ENCODE data around the gene TP53AIP1.

TP53AIP1 gene

GRCh38 chr11:128942817-128943427 is at the start of gene TP53AIP1:
Gene TP53AIP1, minus strand, starts transcription at chr11:128942871. Its CDS starts 5,053 bp downstream, at chr11:128937818.
- TF ChIP-seq CTCF (IDR thresholded peaks at IDR 0.05; ENCODE audit: low read depth, low read length, missing control alignments) = no peak
- in situ Hi-C loops (cut with HindIII; ENCODE audit: low pct_ligation_motif_present, low sequenced_read_pairs) = no loop called here
- no peak within 1 kb of the TSS for H3K27ac ChIP-seq
- H3K4me3 ChIP-seq (ENCODE audit: low read depth, low read length) = no peak within 1 kb of the TSS
- H3K36me3 ChIP-seq (replicated peaks) = no peaks in the 10 kb centered on the region
- no peaks in the 10 kb centered on the region for H3K27me3 ChIP-seq (replicated peaks)
- DNase-seq = no peak

GRCh38 chr11:128988242-128988970 is 45.7 kb upstream of the TP53AIP1 start:
- in situ Hi-C loops (cut with HindIII; ENCODE audit: low pct_ligation_motif_present, low sequenced_read_pairs) = no loop called here
- Histone ChIP-seq H3K27ac (no peak overlapping the region), H3K36me3 (replicated peaks) (no peaks in the 10 kb centered on the region), H3K4me3 (ENCODE audit: low read depth, low read length) (no peak overlapping the region), H3K27me3 (replicated peaks) (no peaks in the 10 kb centered on the region)
- TF ChIP-seq CTCF (IDR thresholded peaks at IDR 0.05; ENCODE audit: low read depth, low read length, missing control alignments) = no peak
- no peak for DNase-seq

- Histone ChIP-seq H3K27me3 (replicated peaks) (no peaks in the 10 kb centered on the region), H3K4me3 (ENCODE audit: low read depth, low read length) (no peak overlapping the region), H3K27ac (no peak overlapping the region), H3K36me3 (replicated peaks) (no peaks in the 10 kb centered on the region)
- no peak for TF ChIP-seq CTCF (IDR thresholded peaks at IDR 0.05; ENCODE audit: low read depth, low read length, missing control alignments)
- in situ Hi-C loops (cut with HindIII; ENCODE audit: low pct_ligation_motif_present, low sequenced_read_pairs) = no loop called here
- no peak for DNase-seq
Observed at GRCh38 chr11:128985880-128986279, 43.2 kb upstream of the TP53AIP1 start.

- no peaks in the 10 kb centered on the region for H3K36me3 ChIP-seq (replicated peaks)
- no peak for TF ChIP-seq CTCF (IDR thresholded peaks at IDR 0.05; ENCODE audit: low read depth, low read length, missing control alignments)
- DNase-seq = no peak
- in situ Hi-C loops (cut with HindIII; ENCODE audit: low pct_ligation_motif_present, low sequenced_read_pairs) = no loop called here
- H3K27me3 ChIP-seq (replicated peaks) = no peaks in the 10 kb centered on the region
- H3K4me3 ChIP-seq (ENCODE audit: low read depth, low read length) = no peak overlapping the region
- no peak overlapping the region for H3K27ac ChIP-seq
Observed at GRCh38 chr11:128983023-128983422, 40.4 kb upstream of the TP53AIP1 start.

- Histone ChIP-seq H3K4me3 (ENCODE audit: low read depth, low read length) (no peak overlapping the region), H3K36me3 (replicated peaks) (no peaks in the 10 kb centered on the region), H3K27me3 (replicated peaks) (no peaks in the 10 kb centered on the region), H3K27ac (no peak overlapping the region)
- in situ Hi-C loops (cut with HindIII; ENCODE audit: low pct_ligation_motif_present, low sequenced_read_pairs) = no loop called here
- no peak for DNase-seq
- no peak for TF ChIP-seq CTCF (IDR thresholded peaks at IDR 0.05; ENCODE audit: low read depth, low read length, missing control alignments)
Observed at GRCh38 chr11:128981254-128981653, 38.6 kb upstream of the TP53AIP1 start.

All from brain microvascular endothelial cell (primary cell).